NCI-H748 treated with DMSO at 0.1 percent for 48 hours (cell line): Measurements from ENCODE around the gene ENKUR.
A peak's percentile ranks its signal among the peaks of the same experiment; 100 is the strongest.
"Not testable (repeated sequence)": the region's sequence is repeated elsewhere in the genome, so short reads cannot be mapped to it uniquely, and the experiment has no call there.

Source experiments
- DNase-seq: peaks from one replicate; lab custom pipeline; 2025; lab: John Stamatoyannopoulos, UW

ENKUR gene

GRCh38 chr10:24973163-24973562 is 42.8 kb downstream of the ENKUR start:
- DNase-seq = no peak

- DNase-seq = no peak
These were observed 44.6 kb downstream of the ENKUR start for GRCh38 chr10:24971374-24971773.

GRCh38 chr10:24969841-24970281 is 46.1 kb downstream of the ENKUR start:
- DNase-seq = no peak

DNA sequence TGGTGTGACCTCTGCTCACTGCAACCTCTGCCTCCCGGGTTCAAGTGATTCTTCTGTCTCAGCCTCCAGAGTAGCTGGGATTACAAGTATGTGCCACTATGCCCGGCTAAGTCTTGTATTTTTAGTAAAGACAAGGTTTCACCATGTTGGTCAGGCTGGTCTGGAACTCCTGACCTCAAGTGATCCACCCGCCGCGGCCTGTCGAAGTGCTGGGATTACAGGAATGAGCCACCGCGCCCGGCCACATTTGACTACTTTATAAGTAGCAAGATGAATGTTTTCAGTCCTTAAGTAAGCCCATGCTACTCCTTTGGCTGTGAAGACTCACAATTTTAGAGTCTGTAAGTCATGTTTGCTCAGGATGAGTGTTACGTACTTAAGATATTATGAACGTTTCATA is 47.0 kb downstream of the ENKUR start:
- DNase-seq = not testable (repeated sequence)

GRCh38 chr10:24968349-24968748 is 47.6 kb downstream of the ENKUR start:
- no peak for DNase-seq

GRCh38 chr10:24966962-24967481 is 48.9 kb downstream of the ENKUR start:
- DNase-seq = no peak

- no peak for DNase-seq
These were observed 50.9 kb downstream of the ENKUR start for GRCh38 chr10:24965051-24965450.

DNA sequence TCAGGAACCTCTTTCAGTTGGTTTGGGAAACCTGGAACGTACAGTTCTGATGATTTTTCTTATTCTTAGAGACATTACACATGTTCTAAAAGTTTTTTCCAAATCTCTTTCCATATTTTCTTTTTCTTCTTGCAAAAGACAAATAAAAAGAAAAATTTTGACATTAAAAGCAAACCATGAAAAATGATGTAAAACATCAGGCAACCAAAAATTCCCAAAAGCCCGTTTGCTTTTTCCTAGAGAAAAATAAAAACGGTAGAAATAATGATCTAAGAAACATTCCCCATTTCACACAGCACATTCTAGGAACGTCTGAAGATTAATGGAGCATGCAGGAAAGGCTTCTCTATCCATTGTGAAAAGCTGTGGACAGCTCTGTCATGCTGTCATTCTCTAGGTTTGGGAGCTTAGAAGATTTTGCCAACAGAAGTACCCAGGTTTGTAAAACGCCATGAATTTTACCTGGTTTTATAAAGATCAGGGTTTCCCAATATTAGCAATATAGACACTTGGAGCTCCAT is 52.4 kb downstream of the ENKUR start:
- DNase-seq = no peak

GRCh38 chr10:24962995-24963394 is 53.0 kb downstream of the ENKUR start:
- DNase-seq = no peak

- DNase-seq = no peak
These were observed 54.4 kb downstream of the ENKUR start for GRCh38 chr10:24961582-24961981.

- no peak for DNase-seq
These were observed 56.6 kb downstream of the ENKUR start for GRCh38 chr10:24959382-24959730.

DNA sequence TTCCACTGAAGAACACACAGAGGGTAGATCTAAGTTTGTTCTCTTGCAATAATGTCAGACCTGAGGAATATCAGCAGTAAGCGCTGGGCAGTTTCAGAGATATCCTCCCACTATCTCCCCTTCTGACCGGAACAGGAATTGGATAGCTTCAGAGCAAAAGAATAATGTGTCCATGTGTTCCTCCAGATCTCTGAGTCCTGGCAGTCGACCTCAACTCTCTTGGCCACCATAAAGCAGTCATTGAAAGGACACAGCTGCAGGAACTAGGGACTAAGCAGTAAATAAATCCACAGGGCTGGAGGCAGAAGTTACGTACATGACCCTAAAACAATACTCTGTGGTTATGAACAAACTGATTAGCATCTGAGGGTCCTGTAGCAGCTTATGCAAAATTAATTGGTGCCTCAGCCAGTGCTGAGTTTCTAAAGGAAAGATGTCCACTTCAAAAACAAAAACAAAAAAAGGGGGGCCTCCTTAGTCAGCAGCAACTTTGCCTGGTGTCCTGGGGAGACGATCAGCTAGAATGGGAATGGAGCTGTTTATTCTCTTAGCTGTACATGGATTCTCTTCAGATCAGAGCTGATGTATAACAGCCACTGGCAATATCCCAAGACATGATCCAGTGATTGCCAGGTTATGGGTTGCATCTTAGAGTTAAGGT is 57.1 kb downstream of the ENKUR start:
- DNase-seq = no peak

DNA sequence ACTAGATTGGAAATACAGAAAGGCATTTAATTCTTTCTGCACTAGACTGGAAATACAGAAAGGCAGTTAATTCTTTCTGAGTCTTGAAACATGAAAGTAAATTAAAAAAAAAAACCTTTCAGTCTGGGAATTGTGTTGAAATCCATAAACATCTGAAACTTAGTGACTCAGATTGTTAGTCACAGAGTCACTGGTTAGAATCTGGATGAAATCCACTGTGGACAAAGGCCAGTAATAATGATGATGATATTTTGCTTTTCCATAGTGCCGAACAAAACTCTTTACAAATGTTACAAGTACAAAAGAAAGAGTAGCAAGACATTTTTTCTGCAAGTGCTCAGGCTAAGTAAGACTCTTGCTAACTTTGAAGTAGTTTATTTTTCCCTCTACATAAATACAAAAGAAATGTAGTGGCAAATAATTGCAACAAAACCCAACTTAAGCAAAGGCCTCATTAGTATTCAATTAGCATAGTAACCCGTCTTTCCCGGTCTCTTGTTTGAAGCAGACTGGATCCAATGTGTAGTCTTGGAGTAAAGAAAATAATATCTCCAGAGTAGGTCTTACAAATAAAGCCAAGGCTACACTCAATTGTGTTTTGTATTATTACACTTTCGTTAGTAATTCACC is 57.8 kb downstream of the ENKUR start:
- no peak for DNase-seq

- DNase-seq = not testable (repeated sequence)
These were observed 58.3 kb downstream of the ENKUR start for GRCh38 chr10:24957624-24958051.

GRCh38 chr10:24953675-24954074 is 62.3 kb downstream of the ENKUR start:
- DNase-seq = no peak

GRCh38 chr10:24952707-24953645 is 63.0 kb downstream of the ENKUR start:
- peak; percentile 7 for DNase-seq

GRCh38 chr10:24952143-24952706 is 63.7 kb downstream of the ENKUR start, which contains the start of gene PRTFDC1:
Gene PRTFDC1, minus strand, starts transcription at chr10:24952606. Its CDS starts 31 bp downstream, at chr10:24952575.
- DNase-seq = peak; percentile 5

DNA sequence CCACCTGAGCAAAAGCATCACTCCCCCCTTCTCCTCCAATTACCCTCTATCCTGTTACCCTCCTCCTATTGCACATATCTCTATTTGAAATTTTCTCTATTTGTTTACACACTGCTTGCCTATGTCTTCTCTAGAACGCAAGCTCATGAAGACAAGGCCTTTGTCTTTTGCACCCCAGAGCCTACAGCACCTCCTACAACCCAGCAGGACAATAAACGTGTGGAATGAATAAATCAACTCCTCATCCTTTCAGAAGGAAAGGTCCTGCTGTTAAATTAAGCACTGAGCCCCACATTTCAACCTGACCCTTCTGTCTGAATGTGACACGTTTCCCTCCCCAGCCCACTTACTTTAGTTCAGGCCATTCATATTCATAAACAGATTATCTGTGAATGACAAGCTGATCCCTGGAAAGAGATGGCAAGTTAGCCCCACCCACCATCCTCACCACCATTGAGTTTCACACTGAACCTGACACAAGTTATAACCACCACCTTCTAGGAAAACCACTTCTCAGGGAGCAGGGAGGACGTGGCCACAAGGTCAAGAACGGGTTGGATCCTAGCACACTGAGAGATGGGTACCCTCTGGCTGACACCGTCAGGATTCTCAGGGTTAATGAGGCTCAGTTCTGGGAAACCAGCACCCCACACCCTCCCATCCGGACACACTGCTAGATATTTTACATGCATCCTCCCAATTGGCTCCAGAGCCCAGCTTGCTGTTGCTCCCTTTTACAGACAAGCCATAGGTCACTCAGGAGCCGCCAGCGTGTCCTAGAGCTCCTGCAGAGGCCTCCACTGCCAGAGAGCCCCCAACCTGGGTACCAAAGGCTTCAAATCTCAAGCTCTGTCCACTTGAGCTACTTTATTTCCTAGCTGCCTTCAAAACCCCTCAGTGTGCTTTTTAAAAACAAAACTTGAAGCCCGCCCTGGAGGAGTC is 64.5 kb downstream of the ENKUR start:
- peak; percentile 66 for DNase-seq

- no peak for DNase-seq
These were observed 65.5 kb downstream of the ENKUR start for GRCh38 chr10:24950439-24950838.

- no peak for DNase-seq
These were observed 66.3 kb downstream of the ENKUR start for GRCh38 chr10:24949616-24950015.
